SK-N-SH (cell line): ENCODE measurements around the gene MYO5C. TPM values are rescaled to one million over a fixed set of nuclear protein-coding genes. Genes with fewer than 3 reads are reported as not detected.
A peak's percentile ranks its signal among the peaks of the same experiment; 100 is the strongest.

ENCODE experiments used
- CTCF ChIA-PET: fragments of 300-600, 350-600 bp; formaldehyde crosslinking; extraction: SDS; loops from one replicate; lab custom pipeline; 2021; lab: Yijun Ruan, JAX
- POLR2A ChIA-PET: fragments of 350-600 bp; sonication (Branson Sonifier 250); formaldehyde crosslinking; extraction: SDS; loops from one replicate; lab custom pipeline; 2020; ENCODE audit warnings: antibody characterized with exemption, inconsistent platforms; lab: Yijun Ruan, JAX
- DNase-seq: peaks from one replicate; pipeline ENCODE4 v3.0.0; 2012
- H2AFZ ChIP-seq: fragments of 200-600 bp; sonication (generic); 2 replicates; pipeline ENCODE4 v1.8.1; 2016; ENCODE audit warnings: antibody characterized with exemption, mild to moderate bottlenecking, low read depth
- H3F3A ChIP-seq: fragments of 200-600 bp; sonication (generic); replicated peaks from 2 replicates; pipeline ENCODE3; 2016; ENCODE audit warnings: antibody characterized with exemption, mild to moderate bottlenecking; ENCODE audit not compliant: insufficient read depth
- H3K27ac ChIP-seq, 2 experiments: fragments of 200-500 bp in 1 of 2; fragments of 200-600 bp in 1 of 2; sonication (Bioruptor generic) in 1 of 2; sonication (generic), shearing (Covaris generic) in 1 of 2; 2 replicates each; pipeline versions ENCODE4 v1.5.1 to v1.6.1; 2014 to 2016; ENCODE audit warnings: low read depth in 2 of 2, inconsistent platforms in 1 of 2, low read length in 1 of 2, mild to moderate bottlenecking in 1 of 2, mixed read lengths in 1 of 2
- H3K27me3 ChIP-seq: fragments of 200-600 bp; sonication (generic), shearing (Covaris generic); 2 replicates; pipeline ENCODE4 v1.6.1; 2016; ENCODE audit warnings: mixed run types; ENCODE audit not compliant: insufficient read depth
- H3K36me3 ChIP-seq, 2 experiments: fragments of 200-500 bp in 1 of 2; fragments of 200-600 bp in 1 of 2; sonication (Bioruptor generic) in 1 of 2; sonication (generic) in 1 of 2; replicated peaks in 1 of 2; 2 replicates each; pipeline versions ENCODE3 to v1.5.1; 2014 to 2016; ENCODE audit warnings: low read length in 1 of 2, mild to moderate bottlenecking in 1 of 2; ENCODE audit not compliant: insufficient read depth in 2 of 2, control insufficient read depth in 1 of 2
- H3K4me1 ChIP-seq, 2 experiments: fragments of 200-500 bp in 1 of 2; fragments of 200-600 bp in 1 of 2; sonication (Bioruptor generic) in 1 of 2; sonication (generic), shearing (Covaris generic) in 1 of 2; 2 replicates each; pipeline versions ENCODE4 v1.5.1 to v1.6.1; 2014 to 2016; ENCODE audit warnings: low read depth in 1 of 2, low read length in 1 of 2, mixed run types in 1 of 2; ENCODE audit not compliant: insufficient read depth in 2 of 2, control insufficient read depth in 1 of 2
- H3K4me2 ChIP-seq: fragments of 200-600 bp; sonication (generic), shearing (Covaris generic); 2 replicates; pipeline ENCODE4 v1.6.1; 2017; ENCODE audit warnings: mixed run types
- H3K4me3 ChIP-seq, 2 experiments: fragments of 200-500 bp in 1 of 2; fragments of 200-600 bp in 1 of 2; sonication (Bioruptor generic) in 1 of 2; sonication (generic), shearing (Covaris generic) in 1 of 2; 2 replicates each; pipeline versions ENCODE4 v1.5.1 to v1.8.1; 2014 to 2016; ENCODE audit warnings: low read depth in 2 of 2, inconsistent platforms in 1 of 2, low read length in 1 of 2, mild to moderate bottlenecking in 1 of 2, mixed read lengths in 1 of 2, moderate library complexity in 1 of 2
- H3K79me2 ChIP-seq: fragments of 200-600 bp; sonication (generic); 2 replicates; pipeline ENCODE4 v1.8.1; 2017; ENCODE audit warnings: mild to moderate bottlenecking; ENCODE audit not compliant: insufficient read depth
- H3K9ac ChIP-seq: fragments of 200-600 bp; sonication (generic); 2 replicates; pipeline ENCODE4 v1.6.1; 2017; ENCODE audit warnings: mixed run types
- H3K9me2 ChIP-seq: fragments of 200-600 bp; sonication (generic); 2 replicates; pipeline ENCODE4 v1.6.1; 2017; ENCODE audit warnings: mixed run types
- H3K9me3 ChIP-seq: fragments of 200-600 bp; sonication (generic); 2 replicates; pipeline ENCODE4 v1.6.1; 2017; ENCODE audit warnings: mixed run types, mild to moderate bottlenecking, moderate library complexity
- H4K20me1 ChIP-seq: fragments of 200-600 bp; sonication (generic); 2 replicates; pipeline ENCODE4 v1.6.1; 2017; ENCODE audit warnings: mild to moderate bottlenecking, mixed run types; ENCODE audit not compliant: insufficient read depth
- EP300 ChIP-seq, 2 experiments: IDR thresholded peaks; 2 replicates each; pipeline versions ENCODE4 v1.4.0 to v1.6.1; 2012; ENCODE audit warnings: borderline replicate concordance in 1 of 2, low read depth in 1 of 2, low read length in 1 of 2
- EZH2phosphoT487 ChIP-seq: fragments of 200-600 bp; sonication (generic); IDR thresholded peaks from 2 replicates; pipeline ENCODE4 v1.6.1; 2017; ENCODE audit warnings: low read depth, mixed run types, mild to moderate bottlenecking, antibody characterized with exemption, moderate library complexity, borderline replicate concordance
- FOXJ3 ChIP-seq: sonication (generic); formaldehyde crosslinking; IDR thresholded peaks from 2 replicates; pipeline ENCODE4 v1.5.1; 2020; ENCODE audit warnings: mild to moderate bottlenecking, missing genetic modification reagents
- FOXM1 ChIP-seq: IDR thresholded peaks from 2 replicates; pipeline ENCODE4 v1.4.0; 2012; ENCODE audit warnings: low read depth, mild to moderate bottlenecking
- GABPA ChIP-seq: IDR thresholded peaks from 2 replicates; pipeline ENCODE4 v1.4.0; 2012; ENCODE audit warnings: low read depth, mild to moderate bottlenecking
- JUND ChIP-seq: IDR thresholded peaks from 2 replicates; pipeline ENCODE4 v1.4.0; 2012
- NFIC ChIP-seq: IDR thresholded peaks from 2 replicates; pipeline ENCODE4 v1.4.0; 2012; ENCODE audit warnings: borderline replicate concordance
- RCOR1 ChIP-seq: fragments of 150-350 bp; IDR thresholded peaks from 2 replicates; pipeline ENCODE4 v1.6.1; 2017; ENCODE audit warnings: antibody characterized with exemption, low read length
- RXRA ChIP-seq: IDR thresholded peaks from 2 replicates; pipeline ENCODE4 v1.4.0; 2012; ENCODE audit warnings: low read depth, mild to moderate bottlenecking, borderline replicate concordance
- SMC3 ChIP-seq: IDR thresholded peaks from 2 replicates; pipeline ENCODE4 v1.6.1; 2012; ENCODE audit warnings: low read depth, low read length, improper control_type of control experiment
- TCF12 ChIP-seq: IDR thresholded peaks from 2 replicates; pipeline ENCODE4 v1.4.0; 2012
- WGBS: methylation state at CpG from one replicate; pipeline ENCODE4 v1.1.6; 2017; ENCODE audit warnings: low lambda C conversion rate; 5-methylcytosine and 5-hydroxymethylcytosine counted together
- polyA plus RNA-seq, 3 experiments: library from polyadenylated mRNA; depleted of rRNA; stranded (reverse); fragments of >200 nt; gene quantifications; 2 replicates each; pipeline ENCODE4 v1.2.3, GENCODE V29; 2012
- TF ChIP-seq, protein P1 (sequence below): IDR thresholded peaks from 2 replicates; pipeline ENCODE4; 2012
- TF ChIP-seq, protein P2 (sequence below): fragments of 150-350 bp; IDR thresholded peaks from 2 replicates; pipeline ENCODE4 v1.6.1; 2016; ENCODE audit warnings: mild to moderate bottlenecking, low read depth, low read length

Gene MYO5C
- polyA plus RNA-seq, 1 of the 3 experiments (the other 2 are of a cell fraction): 0.99 TPM

DNA sequence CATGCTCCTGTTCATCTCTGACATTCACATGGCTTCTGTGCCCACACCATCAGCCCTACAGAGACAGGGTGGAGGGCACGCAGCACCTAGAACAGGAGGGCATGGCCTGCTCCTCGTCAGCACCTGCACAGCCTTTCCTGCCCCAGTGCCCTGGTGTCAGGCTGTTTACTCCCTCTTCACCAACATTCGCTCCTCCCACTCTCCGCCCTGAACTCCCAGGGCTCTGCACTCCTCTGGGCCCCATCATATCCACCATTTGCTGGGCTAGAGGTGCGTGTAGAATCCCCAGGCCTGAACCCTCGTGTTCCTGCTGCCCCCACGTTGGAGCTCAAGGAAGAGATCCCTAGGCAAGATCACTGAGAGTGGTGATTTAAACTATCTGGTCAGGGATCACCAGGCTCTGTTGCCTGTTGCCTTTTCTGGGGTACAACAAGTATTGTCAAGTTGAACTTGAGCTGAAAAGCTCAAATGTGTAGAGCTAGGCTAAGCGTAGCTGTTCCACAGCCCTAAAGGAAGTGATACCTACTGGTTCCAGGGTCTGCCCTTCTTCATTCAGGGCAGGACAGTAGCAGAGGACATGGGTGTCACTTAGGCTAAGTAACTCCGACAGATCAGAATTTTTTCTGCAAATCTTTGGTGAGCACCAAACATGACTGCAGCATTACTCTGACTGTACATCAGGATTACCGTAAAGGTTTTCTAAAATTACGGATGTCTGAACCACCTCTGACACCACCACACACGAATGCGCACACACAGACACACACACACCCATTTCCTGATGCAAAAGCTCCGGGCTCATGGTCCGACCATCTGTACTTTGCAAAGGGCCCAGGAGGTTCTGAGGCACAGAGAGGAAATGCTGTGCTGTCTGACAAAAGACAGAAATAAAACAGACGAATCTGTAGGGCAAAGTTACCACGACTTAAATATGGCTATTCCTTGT lies 60.7 kb downstream of the MYO5C start (continued):
- TF ChIP-seq EZH2phosphoT487: no peak

DNA sequence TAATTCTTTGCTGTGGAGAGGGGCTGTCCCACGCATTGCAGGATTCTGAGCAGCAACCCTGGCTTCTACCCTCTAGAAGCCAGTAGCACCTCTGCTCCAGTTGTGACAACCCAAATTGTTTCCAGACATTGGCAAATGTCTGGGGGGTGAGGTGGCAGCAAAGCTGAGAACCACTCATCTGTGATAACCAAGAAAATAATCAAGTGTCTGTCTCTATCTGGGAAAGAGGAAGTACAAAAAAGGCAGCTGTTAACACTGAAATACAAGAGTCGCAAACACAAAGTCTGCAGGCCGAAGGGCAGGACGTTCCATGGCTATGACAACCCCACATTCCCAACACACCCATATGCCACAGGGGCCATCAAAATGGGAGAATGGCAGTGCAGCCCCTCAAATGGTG lies 62.2 kb downstream of the MYO5C start:
- H3K9ac ChIP-seq: no peak overlapping the region
- POLR2A ChIA-PET: no interaction called here
- H3K79me2 ChIP-seq: no peaks in the 10 kb centered on the region
- no peak for DNase-seq
- no peak overlapping the region for H3K27ac ChIP-seq
- CTCF ChIA-PET: interaction anchor here (1.2 to 5.4 kb wide), 2 partner anchors 23 to 25 kb away, joined by 3 to 22 read pairs; no protein-coding TSS in a partner anchor
- H3K27me3 ChIP-seq: no peaks in the 10 kb centered on the region
- no peaks in the 10 kb centered on the region for H4K20me1 ChIP-seq
- no peaks in the 10 kb centered on the region for H3K9me3 ChIP-seq
- peaks cover 0 to 2% of the 10 kb centered on the region in 2 experiments; a peak in 1 of 4 replicates for H3K4me1 ChIP-seq
- no peak overlapping the region for H3K4me3 ChIP-seq
- TF ChIP-seq TCF12: no peak
- TF ChIP-seq FOXJ3: no peak
- TF ChIP-seq GABPA: no peak
- no peak for TF ChIP-seq SMC3
- no peak for TF ChIP-seq RXRA
- no peak for TF ChIP-seq NFIC
- no peak for TF ChIP-seq JUND
- TF ChIP-seq, protein P1, sequence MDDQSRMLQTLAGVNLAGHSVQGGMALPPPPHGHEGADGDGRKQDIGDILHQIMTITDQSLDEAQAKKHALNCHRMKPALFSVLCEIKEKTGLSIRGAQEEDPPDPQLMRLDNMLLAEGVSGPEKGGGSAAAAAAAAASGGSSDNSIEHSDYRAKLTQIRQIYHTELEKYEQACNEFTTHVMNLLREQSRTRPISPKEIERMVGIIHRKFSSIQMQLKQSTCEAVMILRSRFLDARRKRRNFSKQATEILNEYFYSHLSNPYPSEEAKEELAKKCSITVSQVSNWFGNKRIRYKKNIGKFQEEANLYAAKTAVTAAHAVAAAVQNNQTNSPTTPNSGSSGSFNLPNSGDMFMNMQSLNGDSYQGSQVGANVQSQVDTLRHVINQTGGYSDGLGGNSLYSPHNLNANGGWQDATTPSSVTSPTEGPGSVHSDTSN: no peak
- no peak for TF ChIP-seq FOXM1
- no peak for TF ChIP-seq RCOR1
- TF ChIP-seq, all 33 proteins: peak for 0
- Histone ChIP-seq H3F3A (peaks cover 4% of the 10 kb centered on the region), H2AFZ (0 out of 2 replicates have a peak overlapping the region, but pooled peaks have one; percentile 22), H3K4me2 (no peak overlapping the region), H3K36me3 (no peaks in the 10 kb centered on the region), H3K9me2 (no peaks in the 10 kb centered on the region)
- WGBS: 87% methylated on average over 4 of the region's 4 CpGs

DNA sequence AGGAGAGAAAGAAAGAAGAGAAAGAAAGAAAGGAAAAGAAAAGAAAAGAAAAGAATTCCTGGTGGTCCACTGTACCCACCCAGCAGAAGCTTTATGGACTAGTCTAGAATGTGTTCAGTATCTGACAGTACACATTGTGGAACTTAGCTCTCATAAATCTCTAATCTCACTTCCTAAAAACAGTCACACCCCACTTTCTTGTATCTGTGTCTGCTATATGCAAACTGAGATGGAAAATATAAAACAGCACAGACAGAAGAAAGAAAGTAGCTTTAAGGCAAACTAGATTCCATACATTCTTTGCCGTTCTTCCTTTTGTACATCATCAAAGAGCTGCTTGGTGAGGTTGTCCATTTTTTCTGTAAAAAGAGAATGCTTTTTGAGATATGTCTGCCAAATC lies 63.3 kb downstream of the MYO5C start:
- CTCF ChIA-PET: interaction anchor here (0.8 to 5.4 kb wide), 3 partner anchors 24 to 49 kb away, joined by 3 to 22 read pairs (median 6); no protein-coding TSS in a partner anchor
- no peaks in the 10 kb centered on the region for H4K20me1 ChIP-seq
- H3K9ac ChIP-seq: no peak overlapping the region
- no peak overlapping the region for H3K4me2 ChIP-seq
- H3K27me3 ChIP-seq: no peaks in the 10 kb centered on the region
- no peak overlapping the region for H2AFZ ChIP-seq
- no peaks in the 10 kb centered on the region for H3K9me3 ChIP-seq
- no peak overlapping the region for H3K4me3 ChIP-seq
- TF ChIP-seq EZH2phosphoT487 (no peak), FOXJ3 (no peak), EP300 (IDR thresholded peaks at IDR 0.05; ENCODE audit: borderline replicate concordance in 1 of 2, low read depth in 1 of 2, low read length in 1 of 2) (no peak)
- TF ChIP-seq, protein P2, sequence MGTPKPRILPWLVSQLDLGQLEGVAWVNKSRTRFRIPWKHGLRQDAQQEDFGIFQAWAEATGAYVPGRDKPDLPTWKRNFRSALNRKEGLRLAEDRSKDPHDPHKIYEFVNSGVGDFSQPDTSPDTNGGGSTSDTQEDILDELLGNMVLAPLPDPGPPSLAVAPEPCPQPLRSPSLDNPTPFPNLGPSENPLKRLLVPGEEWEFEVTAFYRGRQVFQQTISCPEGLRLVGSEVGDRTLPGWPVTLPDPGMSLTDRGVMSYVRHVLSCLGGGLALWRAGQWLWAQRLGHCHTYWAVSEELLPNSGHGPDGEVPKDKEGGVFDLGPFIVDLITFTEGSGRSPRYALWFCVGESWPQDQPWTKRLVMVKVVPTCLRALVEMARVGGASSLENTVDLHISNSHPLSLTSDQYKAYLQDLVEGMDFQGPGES: no peak
- no peak overlapping the region for H3K27ac ChIP-seq
- WGBS: 43% methylated on average over 1 of the region's 1 CpG
- POLR2A ChIA-PET: no interaction called here
- H3K79me2 ChIP-seq: no peaks in the 10 kb centered on the region
- no peaks in the 10 kb centered on the region for H3K36me3 ChIP-seq
- no peaks in the 10 kb centered on the region for H3K9me2 ChIP-seq
- H3F3A ChIP-seq: peaks cover 5% of the 10 kb centered on the region
- DNase-seq: no peak
- peaks cover 0 to 2% of the 10 kb centered on the region in 2 experiments; a peak in 1 of 4 replicates for H3K4me1 ChIP-seq
